Measurements from ENCODE around the gene LBH. TPM values are rescaled to one million over a fixed set of nuclear protein-coding genes. Genes with fewer than 3 reads are reported as not detected.
"Not testable (repeated sequence)": the region's sequence is repeated elsewhere in the genome, so short reads cannot be mapped to it uniquely, and the experiment has no call there.

Gene LBH
- total RNA-seq, 1 experiment from 2014 or later, result not detected

- DNase-seq (ENCODE audit: low spot score), result peak; percentile 6
- in situ Hi-C loops (cut with HindIII; ENCODE audit: low sequenced_read_pairs), result no loop called here
Observed at GRCh38 chr2:30268296-30268871, 37.0 kb downstream of the LBH start.

DNA sequence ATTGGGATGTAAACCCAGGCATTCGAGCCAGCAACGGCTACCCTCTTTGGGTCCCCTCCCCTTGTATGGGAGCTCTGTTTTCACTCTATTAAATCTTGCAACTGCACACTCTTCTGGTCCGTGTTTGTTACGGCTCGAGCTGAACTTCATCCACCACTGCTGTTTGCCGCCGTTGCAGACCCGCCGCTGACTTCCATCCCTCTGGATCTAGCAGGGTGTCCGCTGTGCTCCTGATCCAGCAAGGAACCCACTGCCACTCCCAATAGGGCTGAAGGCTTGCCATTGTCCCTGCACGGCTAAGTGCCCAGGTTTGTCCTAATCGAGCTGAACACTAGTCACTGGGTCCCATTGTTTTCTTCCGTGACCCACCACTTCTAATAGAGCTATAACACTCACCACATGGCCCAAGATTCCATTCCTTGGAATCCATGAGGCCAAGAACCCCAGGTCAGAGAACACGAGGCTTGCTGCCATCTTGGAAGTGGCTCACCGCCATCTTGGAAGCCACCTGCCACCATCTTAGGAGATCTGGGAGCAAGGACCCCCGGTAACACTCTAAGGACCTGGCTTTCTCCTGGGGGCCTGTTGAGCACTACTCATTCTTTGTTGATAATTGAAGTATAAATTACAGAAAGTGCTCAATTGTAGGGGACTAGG lies 37.9 kb downstream of the LBH start:
- in situ Hi-C loops (cut with HindIII; ENCODE audit: low sequenced_read_pairs); DNase-seq (ENCODE audit: low spot score): not testable (repeated sequence)

- no peak for DNase-seq (ENCODE audit: low spot score)
- in situ Hi-C loops (cut with HindIII; ENCODE audit: low sequenced_read_pairs), result no loop called here
Observed at GRCh38 chr2:30269771-30270145, 38.4 kb downstream of the LBH start.

- no peak for DNase-seq (ENCODE audit: low spot score)
- in situ Hi-C loops (cut with HindIII; ENCODE audit: low sequenced_read_pairs), result no loop called here
Observed at GRCh38 chr2:30270166-30270565, 38.8 kb downstream of the LBH start.

- DNase-seq (ENCODE audit: low spot score), result no peak
- in situ Hi-C loops (cut with HindIII; ENCODE audit: low sequenced_read_pairs), result no loop called here
Observed at GRCh38 chr2:30271301-30271700, 40.0 kb downstream of the LBH start.

- no peak for DNase-seq (ENCODE audit: low spot score)
- in situ Hi-C loops (cut with HindIII; ENCODE audit: low sequenced_read_pairs), result no loop called here
Observed at GRCh38 chr2:30272286-30272685, 41.0 kb downstream of the LBH start.

DNA sequence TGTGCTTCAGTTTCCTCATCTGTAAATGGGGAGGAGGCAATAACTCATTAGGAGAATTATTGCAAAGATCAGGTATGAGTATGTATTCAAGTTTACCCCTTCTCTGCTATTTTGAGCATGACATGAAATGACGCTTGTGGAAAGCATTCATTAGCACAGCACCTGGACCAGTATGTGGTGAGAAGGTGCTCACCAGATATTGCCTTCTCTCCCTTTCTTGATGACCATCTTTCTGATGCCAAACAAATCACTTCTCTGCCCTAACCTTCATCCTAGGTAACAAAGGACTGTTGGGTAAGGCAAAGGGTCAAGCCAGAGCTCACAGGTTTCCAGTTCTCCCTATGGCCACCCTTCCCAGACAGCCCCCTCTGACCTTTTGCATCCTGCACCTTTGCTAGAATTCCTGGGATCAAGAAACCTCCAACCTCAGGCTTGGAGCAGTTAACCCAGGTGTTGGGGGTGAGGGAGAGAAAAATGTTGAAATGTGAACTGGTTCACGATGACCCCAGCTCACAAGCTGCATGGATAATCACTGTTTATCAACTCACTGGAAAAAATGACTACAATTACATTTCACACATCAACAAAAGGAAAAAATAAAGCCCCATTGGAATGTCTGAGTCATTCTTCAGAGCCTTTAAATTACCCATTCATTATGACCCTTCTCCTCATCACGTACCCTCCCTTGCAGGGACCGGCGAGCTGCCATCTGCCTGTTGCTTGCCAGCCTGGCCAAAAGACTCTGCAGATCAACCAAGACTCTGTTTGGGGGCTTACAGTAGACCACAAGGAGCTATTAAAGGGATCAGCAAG lies 41.6 kb downstream of the LBH start:
- DNase-seq (ENCODE audit: low spot score), result no peak
- in situ Hi-C loops (cut with HindIII; ENCODE audit: low sequenced_read_pairs), result no loop called here

DNA sequence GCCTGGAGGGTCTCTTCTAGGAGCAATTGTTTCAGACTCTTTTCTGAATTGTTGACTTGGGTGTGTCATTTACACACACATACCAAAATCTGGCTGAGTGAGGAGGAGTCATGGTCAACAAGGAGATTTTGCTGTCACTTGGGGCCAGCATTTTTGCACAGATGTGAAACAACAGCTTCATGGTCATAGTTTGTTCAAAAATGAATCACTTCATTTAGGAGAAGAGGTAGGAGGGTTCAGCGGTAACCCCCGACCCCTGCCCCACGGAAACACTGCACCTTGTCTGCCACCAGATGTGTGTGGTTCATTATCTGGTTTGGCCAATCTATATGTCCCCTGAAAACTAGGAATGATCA lies 42.2 kb downstream of the LBH start:
- in situ Hi-C loops (cut with HindIII; ENCODE audit: low sequenced_read_pairs), result no loop called here
- no peak for DNase-seq (ENCODE audit: low spot score)

- in situ Hi-C loops (cut with HindIII; ENCODE audit: low sequenced_read_pairs), result no loop called here
- no peak for DNase-seq (ENCODE audit: low spot score)
Observed at GRCh38 chr2:30275256-30275655, 43.9 kb downstream of the LBH start.

- in situ Hi-C loops (cut with HindIII; ENCODE audit: low sequenced_read_pairs), result no loop called here
- DNase-seq (ENCODE audit: low spot score), result no peak
Observed at GRCh38 chr2:30276455-30276911, 45.1 kb downstream of the LBH start.

DNA sequence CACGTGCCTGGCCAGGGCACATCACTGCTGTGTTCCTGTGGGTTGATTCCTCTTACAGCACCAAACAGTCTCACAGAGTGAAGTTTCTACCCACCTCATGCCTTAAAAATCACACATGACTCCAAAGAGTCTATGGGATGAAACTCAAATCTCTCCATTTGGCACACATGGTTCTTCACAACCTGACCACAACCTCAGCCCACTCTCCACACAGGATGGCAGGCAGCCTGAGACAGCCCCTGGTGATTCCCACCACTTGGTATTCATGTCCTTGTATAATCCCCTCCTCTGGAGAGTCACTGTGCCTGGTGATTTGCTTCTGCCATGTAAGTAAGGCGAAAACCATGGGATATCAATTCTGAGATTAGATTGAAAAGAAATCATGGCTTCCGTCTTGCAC lies 46.2 kb downstream of the LBH start:
- in situ Hi-C loops (cut with HindIII; ENCODE audit: low sequenced_read_pairs), result no loop called here
- DNase-seq (ENCODE audit: low spot score), result no peak

DNA sequence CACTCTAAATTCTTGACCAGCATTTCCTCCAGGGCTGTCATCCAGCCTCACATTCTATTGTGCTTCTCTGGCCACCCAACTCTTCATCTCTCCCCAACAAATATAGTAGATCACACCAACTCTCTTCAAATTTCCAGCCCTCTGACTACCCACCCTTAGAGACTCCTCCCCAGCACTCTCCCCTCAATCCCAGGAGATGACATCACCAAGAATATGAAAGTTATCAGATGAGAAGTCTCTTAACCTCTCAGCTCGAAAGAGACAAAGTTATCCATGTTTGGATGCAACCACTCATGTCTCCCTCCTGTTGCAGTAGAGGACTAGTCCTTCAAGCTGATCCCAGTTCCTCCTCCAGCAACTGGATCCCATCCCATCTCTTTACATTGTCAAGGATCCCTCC lies 47.1 kb downstream of the LBH start:
- DNase-seq (ENCODE audit: low spot score), result no peak
- in situ Hi-C loops (cut with HindIII; ENCODE audit: low sequenced_read_pairs), result no loop called here

GRCh38 chr2:30280596-30281434 lies 49.5 kb downstream of the LBH start:
- no peak for DNase-seq (ENCODE audit: low spot score)
- in situ Hi-C loops (cut with HindIII; ENCODE audit: low sequenced_read_pairs), result no loop called here

GRCh38 chr2:30282081-30282480 lies 50.7 kb downstream of the LBH start:
- in situ Hi-C loops (cut with HindIII; ENCODE audit: low sequenced_read_pairs), result no loop called here
- DNase-seq (ENCODE audit: low spot score), result no peak

DNA sequence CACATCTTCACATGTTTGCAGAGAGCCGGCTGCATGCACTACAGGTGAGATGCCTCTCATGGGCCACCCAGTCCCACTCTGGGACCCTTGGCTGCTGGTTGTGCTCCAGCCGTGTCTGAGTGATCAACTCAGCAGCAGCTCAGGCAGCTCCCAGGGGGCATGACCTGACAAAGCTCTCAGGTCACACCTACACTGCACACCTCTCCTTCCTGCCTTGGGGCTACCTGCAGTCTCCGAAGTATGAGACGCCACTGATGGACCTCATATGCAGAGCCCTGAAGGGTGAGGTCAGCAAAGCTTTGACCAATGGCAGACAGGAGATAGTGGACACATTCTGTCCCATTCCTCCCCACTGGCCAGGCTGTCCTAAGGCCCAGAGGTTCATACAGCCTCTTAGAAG lies 51.4 kb downstream of the LBH start:
- in situ Hi-C loops (cut with HindIII; ENCODE audit: low sequenced_read_pairs), result no loop called here
- DNase-seq (ENCODE audit: low spot score), result no peak

GRCh38 chr2:30283931-30284565 lies 52.7 kb downstream of the LBH start:
- DNase-seq (ENCODE audit: low spot score), result no peak
- in situ Hi-C loops (cut with HindIII; ENCODE audit: low sequenced_read_pairs), result no loop called here

GRCh38 chr2:30285758-30286157 lies 54.4 kb downstream of the LBH start:
- DNase-seq (ENCODE audit: low spot score), result no peak
- in situ Hi-C loops (cut with HindIII; ENCODE audit: low sequenced_read_pairs), result no loop called here

GRCh38 chr2:30287190-30287840 lies 56.0 kb downstream of the LBH start:
- DNase-seq (ENCODE audit: low spot score), result no peak
- in situ Hi-C loops (cut with HindIII; ENCODE audit: low sequenced_read_pairs), result no loop called here

Data from G401 (cell line).